Sigmoid colon (tissue), 4 donors: Measurements from ENCODE around the gene RASA1.

Experiments used
- POLR2A ChIP-seq, 2 donors: fragments of 450-650 bp; IDR thresholded peaks; one replicate each; pipeline ENCODE4 v1.6.1; 2016; ENCODE audit warnings: antibody characterized with exemption in 2 of 2, mild to moderate bottlenecking in 2 of 2, moderate library complexity in 2 of 2
- POLR2AphosphoS5 ChIP-seq, 4 donors: sonication (generic); formaldehyde crosslinking; IDR thresholded peaks; one replicate each; pipeline ENCODE4 v1.6.1; 2017; ENCODE audit warnings: antibody characterized with exemption in 4 of 4
- TF ChIP-seq, protein P1 (sequence below), 4 experiments: fragments of 450-650 bp in 3 of 4; fragments of 200-600 bp in 1 of 4; IDR thresholded peaks; one replicate each; pipeline ENCODE4 v1.5.1; 2016 to 2019; ENCODE audit warnings: antibody characterized with exemption in 4 of 4, mild to moderate bottlenecking in 3 of 4, moderate library complexity in 2 of 4

DNA sequence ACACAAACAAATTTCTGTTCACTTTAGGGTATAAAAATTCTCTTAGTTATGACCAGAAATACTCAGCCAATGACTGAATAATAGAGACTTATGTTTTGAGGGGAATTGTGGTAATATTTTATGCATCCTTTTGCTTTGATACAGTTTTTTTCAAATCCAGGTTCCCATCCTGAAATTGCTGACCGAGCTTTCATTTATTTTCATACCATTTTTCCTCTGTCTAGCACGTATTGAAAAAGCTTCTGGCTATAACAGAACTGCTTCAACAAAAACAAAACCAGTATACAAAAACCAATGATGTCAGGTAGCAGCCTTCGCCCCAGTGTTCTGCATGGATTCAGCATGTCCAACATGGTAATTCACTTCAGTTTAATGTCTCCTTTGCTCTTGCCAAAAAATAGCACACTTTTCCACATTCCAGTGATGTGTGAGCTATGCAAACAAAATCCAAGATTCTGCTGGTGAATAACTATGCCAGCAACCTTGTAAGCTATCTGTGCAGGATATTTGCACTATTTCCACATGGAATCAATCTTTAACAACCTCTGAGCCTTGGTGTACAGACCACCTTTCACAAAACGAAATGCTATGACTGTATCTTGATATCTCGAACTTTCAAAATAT lies 123.0 kb downstream of the RASA1 start:
- TF ChIP-seq POLR2A (IDR thresholded peaks at IDR 0.05) (no peak), POLR2AphosphoS5 (IDR thresholded peaks at IDR 0.05) (no peak)
- TF ChIP-seq, protein P1, sequence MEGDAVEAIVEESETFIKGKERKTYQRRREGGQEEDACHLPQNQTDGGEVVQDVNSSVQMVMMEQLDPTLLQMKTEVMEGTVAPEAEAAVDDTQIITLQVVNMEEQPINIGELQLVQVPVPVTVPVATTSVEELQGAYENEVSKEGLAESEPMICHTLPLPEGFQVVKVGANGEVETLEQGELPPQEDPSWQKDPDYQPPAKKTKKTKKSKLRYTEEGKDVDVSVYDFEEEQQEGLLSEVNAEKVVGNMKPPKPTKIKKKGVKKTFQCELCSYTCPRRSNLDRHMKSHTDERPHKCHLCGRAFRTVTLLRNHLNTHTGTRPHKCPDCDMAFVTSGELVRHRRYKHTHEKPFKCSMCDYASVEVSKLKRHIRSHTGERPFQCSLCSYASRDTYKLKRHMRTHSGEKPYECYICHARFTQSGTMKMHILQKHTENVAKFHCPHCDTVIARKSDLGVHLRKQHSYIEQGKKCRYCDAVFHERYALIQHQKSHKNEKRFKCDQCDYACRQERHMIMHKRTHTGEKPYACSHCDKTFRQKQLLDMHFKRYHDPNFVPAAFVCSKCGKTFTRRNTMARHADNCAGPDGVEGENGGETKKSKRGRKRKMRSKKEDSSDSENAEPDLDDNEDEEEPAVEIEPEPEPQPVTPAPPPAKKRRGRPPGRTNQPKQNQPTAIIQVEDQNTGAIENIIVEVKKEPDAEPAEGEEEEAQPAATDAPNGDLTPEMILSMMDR (IDR thresholded peaks at IDR 0.05): no peak
